Adrenal gland (tissue), 5 donors: ENCODE results near the gene BABAM2.

Experiments used
- POLR2A ChIP-seq, 2 donors: fragments of 450-650 bp; IDR thresholded peaks; one replicate each; pipeline ENCODE4 v1.6.1; 2017; ENCODE audit warnings: antibody characterized with exemption in 2 of 2, mild to moderate bottlenecking in 2 of 2, moderate library complexity in 1 of 2
- TF ChIP-seq, protein P1 (sequence below), 6 experiments: fragments of 450-650 bp in 4 of 6; fragments of 200-600 bp in 2 of 6; sonication (generic) in 1 of 6; IDR thresholded peaks; 1 replicate in 5 of 6; 2 replicates in 1 of 6; pipeline versions ENCODE4 v1.5.1 to v1.8.0; 2016 to 2021; ENCODE audit warnings: antibody characterized with exemption in 6 of 6, mild to moderate bottlenecking in 2 of 6, moderate library complexity in 1 of 6
- donor health status: DM: no; HTN: no; CAD: no.

DNA sequence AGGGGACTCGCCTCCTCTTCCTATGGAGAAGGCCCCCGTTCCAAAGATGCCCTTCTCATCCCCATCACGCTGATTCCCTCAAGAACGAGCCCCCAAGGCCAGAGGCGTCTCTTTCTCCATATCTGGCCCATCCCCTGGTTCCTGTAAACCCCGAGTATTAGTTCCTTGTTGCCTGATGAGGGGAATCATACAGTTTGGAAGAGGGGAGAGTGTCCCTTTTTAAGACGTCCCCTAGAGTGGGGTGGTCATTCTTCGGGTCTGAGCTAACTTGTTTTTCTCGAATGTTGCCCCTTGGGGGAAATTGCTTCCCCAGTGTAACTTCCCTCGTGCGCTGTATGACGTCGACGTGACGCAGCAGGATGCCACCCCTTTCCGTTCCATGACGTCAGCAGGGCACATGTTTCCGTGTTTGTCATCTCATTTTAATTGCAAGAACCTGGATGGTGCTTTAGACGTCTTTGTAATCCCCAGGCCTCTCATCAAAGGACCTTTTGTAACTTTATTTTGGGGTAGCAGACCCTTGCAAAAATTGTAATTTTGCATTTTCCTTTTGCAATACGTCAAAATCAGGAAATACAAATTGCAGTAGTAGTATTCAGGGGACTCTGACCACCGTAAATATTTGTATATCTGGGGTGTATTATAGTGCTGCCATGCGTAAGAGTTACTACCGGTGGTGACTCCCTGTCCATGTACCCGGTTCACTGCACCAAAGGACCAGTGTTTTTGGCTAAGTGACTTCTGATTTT lies 569 bp downstream of the BABAM2 start:
- TF ChIP-seq POLR2A (IDR thresholded peaks at IDR 0.05), result no peak
- TF ChIP-seq, protein P1, sequence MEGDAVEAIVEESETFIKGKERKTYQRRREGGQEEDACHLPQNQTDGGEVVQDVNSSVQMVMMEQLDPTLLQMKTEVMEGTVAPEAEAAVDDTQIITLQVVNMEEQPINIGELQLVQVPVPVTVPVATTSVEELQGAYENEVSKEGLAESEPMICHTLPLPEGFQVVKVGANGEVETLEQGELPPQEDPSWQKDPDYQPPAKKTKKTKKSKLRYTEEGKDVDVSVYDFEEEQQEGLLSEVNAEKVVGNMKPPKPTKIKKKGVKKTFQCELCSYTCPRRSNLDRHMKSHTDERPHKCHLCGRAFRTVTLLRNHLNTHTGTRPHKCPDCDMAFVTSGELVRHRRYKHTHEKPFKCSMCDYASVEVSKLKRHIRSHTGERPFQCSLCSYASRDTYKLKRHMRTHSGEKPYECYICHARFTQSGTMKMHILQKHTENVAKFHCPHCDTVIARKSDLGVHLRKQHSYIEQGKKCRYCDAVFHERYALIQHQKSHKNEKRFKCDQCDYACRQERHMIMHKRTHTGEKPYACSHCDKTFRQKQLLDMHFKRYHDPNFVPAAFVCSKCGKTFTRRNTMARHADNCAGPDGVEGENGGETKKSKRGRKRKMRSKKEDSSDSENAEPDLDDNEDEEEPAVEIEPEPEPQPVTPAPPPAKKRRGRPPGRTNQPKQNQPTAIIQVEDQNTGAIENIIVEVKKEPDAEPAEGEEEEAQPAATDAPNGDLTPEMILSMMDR (IDR thresholded peaks at IDR 0.05), result no peak
